GM19023 (cell line): ENCODE data around the gene CPLANE1.
"Not testable (repeated sequence)": the region's sequence is repeated elsewhere in the genome, so short reads cannot be mapped to it uniquely, and the experiment has no call there.

Experiments used
- ATAC-seq: cut with Tn5 transposase; IDR thresholded peaks from one replicate; pipeline ENCODE4 v1.9.1; 2021; ENCODE audit warnings: mild to moderate bottlenecking, moderate library complexity; ENCODE audit not compliant: unreplicated experiment

The CPLANE1 gene

DNA sequence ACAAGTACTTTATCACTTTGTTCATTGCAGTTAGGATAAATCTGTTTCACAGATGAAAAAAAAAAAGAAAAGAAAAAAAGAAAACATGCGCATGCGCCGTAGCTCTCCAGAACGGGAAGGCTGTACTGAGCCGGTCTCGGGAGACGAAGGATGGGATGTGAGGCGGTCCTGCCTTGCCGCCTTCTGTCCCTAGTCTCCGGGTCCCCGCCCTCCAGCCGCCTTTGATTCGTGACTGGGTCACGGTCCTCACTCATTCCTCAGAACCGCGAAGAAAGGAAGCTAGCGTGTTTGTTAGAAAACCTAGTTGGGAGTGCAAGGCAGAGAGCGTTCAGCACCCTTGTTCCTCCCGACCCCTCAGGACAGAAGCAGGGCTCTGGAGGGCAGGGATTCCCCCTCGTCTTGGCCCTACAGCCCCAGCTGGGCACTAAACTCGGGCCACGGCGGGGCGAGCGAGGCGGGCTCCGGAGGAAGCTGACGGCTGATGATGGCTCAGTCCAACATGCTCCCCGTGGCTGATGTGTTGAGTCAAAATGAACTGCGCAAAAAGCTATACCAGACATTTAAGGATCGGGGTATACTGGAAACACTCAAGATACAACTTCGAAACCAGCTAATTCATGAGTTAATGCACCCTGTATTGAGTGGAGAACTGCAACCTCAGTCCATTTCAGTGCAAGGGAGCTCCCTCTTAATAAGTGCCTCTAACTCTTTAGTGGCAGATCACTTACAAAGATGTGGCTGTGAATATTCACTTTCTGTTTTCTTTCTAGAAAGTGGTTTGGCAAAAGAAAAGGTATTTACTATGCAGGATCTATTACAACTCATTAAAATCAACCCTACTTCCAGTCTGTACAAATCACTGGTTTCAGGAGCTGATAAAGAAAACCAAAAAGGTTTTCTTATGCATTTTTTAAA, 40.0 kb downstream of the CPLANE1 start:
- no peak for ATAC-seq

DNA sequence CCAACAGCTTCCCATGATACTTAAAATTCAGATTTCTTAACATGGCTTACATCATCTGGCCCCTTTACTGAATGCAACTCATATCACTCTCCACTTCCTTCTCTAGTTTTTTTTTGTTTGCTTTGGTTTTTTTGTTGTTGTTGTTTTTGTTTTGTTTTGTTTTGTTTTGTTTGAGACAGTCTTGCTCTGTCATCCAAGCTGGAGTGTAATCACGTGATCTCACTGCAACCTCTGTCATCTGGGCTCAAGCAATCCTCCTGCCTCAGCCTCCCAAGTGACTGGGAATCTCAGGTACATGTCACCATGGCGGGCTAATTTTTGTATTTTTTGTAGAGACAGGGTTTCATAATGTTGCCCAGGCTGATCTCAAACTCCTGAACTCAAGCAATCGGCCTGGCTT, 41.4 kb downstream of the CPLANE1 start:
- ATAC-seq: no peak

DNA sequence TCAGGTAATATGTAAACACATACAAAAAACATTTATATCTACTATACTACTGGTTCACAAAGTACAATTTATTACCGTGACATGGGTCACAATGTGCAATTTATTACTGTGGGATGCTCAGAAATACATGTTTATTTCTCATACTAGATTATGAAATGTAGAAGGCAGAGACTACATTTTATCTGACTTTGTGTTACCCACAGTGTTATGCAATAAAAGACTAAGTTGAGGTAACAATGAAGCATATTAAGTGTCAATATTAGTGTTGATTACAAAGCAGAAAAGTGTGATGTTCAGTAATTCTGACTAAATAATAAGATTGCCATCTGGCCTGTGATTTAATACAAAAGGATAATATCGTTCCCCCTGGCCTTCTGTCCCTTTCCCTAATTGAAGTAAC, 42.4 kb downstream of the CPLANE1 start:
- ATAC-seq: no peak

DNA sequence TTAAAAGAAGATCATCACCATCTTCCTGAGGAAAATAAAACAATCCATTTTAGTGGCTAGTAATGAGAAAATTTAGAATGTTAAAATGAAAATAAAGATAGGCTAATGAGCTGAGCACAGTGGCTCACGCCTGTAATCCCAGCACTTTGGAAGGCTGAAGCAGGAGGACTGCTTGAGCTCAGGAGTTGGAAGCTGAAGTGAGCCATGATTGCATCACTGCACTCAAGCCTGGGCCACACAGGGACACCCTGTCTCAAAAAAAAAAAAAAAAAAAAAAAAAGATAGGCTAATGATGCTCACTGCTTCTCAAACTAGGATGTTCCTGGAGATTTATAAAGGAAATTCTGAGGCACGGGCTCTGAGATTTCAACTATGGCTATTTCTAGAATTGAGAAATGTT, 50.3 kb downstream of the CPLANE1 start:
- no peak for ATAC-seq

DNA sequence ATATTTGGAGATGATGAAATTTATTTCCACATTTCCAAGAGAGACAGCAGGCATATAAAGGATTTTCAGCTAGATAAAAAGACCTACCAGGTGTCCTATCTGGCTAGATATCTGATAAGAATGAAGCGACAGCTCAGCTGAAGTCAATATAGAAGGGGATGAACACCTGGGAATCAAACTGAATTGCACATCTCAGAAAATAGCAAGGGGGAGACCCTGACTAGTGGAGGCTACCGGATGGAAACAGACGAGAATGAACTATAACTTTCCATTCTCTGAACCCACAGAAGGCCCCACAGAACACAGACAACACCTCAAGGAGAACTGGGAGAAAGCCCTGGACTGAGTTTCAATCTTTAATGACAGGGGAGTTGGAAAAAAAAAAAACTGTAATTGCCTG, 51.1 kb downstream of the CPLANE1 start:
- no peak for ATAC-seq

DNA sequence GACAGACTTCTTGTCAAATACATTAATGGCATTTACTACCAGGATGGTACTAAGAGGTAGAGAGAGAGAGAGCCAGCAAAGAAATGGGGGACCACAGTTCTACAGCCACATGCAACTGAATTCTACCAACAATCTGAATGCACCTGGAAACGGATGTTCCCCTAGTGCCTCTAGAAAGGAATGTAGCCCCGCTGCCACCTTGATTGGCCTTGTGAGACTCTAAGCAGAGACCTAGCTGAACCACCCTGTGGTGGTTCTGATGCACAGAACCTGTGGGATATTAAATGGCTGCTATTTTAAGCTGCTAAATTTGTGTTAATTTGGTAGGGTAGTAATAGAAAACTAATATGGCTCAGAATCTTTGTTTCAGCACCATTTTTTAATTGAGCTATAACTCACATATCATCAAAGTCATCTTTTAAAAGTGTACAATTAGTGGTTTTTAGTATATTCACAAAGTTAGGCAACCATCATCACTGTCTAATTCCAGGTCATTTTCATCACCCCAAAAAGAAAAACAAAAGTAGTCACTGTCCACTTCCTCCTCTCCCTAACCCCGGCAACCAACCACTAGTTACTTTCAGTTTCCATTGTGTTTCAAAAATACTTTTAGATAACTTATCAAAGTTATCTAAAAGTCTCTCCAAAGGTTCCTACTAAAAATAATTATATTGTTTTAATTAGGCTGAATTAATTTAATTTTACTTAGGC, 51.7 kb downstream of the CPLANE1 start:
- ATAC-seq: no peak

DNA sequence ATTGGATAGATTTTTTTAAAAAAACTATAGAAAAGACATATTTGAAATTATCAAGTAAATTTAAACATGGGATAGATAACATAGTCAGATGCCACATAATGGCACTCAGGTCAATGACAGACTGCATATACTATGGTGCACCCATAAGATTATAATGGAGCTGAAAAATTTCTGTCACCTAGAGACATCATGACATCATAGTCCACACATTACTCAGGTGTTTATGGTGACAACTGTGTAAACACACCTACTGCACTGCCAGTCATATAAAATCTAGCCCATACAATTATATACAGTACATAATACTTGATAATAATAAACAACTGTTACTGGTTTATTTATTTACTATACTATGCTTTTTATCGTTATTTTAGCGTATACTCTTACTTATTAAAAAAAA, 58.6 kb downstream of the CPLANE1 start:
- ATAC-seq: no peak

DNA sequence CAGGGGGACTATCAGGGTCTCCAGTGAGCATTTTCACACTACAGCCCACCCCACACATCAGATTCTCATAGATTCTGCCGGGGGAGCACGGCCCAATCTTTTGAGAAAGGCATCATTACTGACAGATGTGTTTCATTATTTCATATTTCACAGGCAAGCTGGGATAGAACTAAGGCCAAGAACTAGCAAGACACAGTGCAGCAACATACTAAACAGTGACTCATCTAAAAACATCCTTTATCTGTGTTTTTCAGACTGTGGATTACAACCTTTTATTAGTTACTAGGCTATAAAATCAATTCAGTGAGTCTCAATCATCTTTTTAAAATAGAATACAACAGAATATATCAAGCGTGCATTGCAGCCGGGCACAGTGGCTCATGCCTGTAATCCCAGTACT, 59.8 kb downstream of the CPLANE1 start:
- no peak for ATAC-seq

DNA sequence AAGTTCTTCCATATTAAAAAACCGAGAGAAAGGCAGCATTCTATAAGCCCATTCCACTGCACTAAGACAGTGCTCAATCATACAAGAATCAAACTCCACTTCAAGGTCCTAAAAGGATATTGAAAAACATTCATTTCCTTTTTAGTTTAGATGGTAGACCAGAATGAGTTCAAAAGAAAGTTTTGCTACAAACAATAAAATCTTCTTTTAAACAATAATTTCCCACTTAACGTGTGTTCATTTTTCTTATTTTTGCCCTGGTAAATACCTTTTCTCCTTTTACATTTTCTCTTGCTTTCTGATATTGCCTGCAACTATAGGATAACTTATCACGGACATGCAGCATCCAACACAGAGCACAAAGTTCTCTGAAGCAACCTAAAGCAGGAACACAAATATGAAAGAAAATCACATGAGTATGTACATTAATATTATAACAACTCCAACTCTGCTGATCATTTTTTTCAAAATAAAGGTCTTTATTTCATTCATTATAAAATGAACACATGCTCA, 61.7 kb downstream of the CPLANE1 start:
- ATAC-seq: no peak

DNA sequence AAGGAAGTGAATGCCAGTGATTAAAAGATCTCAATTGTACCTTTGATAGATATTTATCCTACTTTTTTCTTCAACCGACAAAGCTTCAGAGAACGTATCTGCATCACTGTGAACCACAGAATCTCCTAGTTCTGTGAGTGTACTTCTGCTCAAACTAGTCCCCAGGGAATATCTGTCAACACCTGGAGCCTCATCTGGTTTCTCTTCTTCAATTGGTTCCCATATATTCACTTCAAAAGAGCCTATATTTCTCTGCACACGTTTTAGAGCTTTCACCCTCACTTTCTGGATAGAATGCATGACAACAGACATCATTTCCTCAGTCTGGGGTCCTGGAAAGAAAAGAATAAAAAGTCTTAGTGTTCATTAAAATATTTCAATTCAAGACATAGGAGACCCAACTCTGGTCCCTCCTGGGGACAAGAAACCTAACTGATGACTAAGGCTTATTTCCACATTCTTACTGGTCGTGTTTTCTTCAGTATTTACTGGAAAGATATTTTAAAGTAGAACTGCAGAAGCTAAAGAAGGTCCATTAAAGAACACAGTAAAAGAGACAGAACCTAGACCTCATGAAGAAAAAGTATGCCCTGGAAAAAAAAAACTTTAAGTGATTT, 64.3 kb downstream of the CPLANE1 start:
- peak; percentile 84 for ATAC-seq

DNA sequence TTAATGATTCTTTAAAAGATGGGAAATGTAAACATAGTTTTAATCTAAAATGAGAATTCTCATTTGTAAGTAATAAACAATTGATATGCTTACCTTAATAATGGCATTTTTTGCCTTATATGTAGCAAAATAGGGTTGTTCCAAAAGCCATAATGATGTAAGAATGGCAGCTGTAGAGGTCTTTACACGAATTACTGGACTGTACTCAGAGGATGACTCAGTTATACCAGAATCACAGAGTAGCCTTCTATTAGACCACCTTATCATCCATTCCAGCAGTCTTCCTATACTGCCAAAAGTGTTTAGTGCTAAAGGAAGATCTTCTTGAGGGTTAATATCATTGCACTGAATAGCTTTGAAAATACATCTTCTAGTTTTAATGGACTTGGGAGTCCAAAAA, 66.5 kb downstream of the CPLANE1 start:
- no peak for ATAC-seq

DNA sequence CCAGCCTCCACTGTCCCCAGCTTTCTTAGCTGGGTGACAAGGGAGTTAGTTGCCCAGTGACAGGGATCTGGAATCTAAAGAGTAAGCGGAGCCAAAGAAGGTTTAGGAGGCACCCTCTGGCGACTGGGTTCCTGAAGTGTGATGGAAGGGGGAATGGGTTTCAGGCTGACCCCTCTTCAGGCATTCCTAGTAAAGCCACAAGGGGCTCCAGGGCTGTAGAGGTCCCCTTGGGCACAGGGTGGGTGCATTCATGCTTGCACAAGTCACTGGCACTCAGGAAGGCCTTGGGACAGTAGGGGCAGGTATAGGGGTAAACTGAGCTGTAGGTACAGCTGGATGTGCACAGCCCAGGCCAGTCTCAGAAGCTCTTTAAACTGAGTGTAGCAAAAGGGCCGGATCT, 74.2 kb downstream of the CPLANE1 start:
- ATAC-seq: no peak

DNA sequence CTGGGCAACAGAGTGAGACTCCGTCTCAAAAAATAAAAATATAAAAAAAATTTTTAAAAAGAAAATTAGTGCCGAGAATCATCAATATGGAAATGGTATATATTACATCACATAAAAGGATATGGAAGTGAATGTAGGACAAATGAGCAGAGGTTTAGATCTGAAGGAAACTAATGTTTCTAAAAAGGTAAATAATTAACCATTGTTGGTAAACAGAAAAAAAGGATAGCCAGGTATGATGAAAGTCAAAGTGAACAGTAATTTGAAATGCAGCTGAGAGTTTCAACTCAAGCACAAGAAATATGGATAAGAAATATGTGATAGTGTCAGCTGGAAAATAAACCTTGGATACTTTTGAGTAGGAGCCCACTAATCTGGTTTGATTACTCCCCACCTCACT, 76.2 kb downstream of the CPLANE1 start:
- ATAC-seq: no peak

DNA sequence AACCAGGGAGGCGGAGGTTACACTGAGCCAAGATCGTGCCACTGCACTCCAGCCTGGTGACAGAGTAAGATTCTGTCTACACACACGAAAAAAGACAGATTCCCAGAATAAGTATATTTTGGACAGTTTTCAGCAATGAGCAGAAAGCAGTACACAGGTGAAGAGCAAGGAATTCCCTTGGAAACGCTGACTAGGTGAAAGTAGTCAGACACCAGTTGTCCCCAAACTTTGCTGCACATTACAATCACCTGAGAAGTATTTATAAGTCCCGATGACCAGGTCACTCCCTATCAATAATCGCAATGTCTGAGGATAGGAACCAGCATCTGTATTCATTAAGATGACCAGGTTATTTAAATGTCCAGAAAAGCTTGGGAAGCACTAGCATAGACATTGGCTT, 78.3 kb downstream of the CPLANE1 start:
- ATAC-seq: no peak

DNA sequence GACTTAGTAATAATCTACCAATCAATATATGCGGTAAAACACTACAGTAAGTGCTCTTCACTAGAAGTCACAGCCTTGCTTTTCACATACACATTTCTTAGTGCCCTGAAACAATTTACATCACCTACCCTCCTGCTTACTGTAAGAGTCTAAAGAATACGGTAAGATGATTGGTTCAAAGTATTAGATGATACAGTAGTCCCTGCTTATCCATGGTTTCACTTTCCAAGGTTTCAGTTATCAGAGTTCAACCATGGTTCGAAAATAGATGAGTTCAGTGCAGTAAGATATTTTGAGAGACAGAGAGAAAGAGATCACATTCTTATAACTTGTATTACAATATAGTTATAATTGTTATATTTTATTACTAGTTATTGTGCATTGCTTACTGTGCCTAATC, 83.0 kb downstream of the CPLANE1 start:
- no peak for ATAC-seq

DNA sequence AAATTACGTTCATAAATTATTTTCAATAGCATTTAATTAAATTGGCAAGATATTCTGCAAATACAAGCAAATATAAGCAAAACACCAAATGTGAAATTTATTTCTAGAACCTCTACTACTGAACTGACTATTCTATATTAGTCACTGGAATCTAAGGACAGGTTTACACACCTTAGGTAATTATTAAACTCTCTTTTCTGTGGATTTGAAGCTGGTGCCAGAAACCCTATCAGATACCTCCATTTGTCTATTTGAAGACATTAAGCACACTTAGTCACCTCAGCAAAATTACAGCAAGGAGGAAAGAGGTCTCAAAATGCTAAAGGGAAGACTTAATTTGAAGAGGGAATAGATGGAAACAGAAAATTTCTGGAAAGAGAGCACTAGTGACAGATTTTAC, 83.4 kb downstream of the CPLANE1 start:
- ATAC-seq: no peak

DNA sequence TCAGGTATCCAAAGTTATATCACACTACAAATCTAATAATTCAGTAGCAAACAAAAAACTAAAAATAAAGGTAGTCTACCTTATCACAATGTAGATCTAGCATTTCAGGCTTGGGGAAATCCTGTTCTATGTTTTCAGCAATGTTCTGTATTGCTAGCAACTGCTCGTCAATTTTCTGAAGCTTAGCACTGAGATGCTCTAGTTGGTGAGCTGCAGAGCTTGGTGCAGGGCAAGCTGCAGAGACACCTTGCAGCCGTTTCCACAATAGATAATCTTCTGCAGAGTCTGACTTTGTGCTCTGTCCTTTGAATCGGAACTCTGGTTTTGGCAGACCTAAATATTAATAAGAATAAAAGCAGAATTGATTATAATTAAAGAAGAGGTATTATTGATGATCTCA, 95.5 kb downstream of the CPLANE1 start:
- no peak for ATAC-seq

DNA sequence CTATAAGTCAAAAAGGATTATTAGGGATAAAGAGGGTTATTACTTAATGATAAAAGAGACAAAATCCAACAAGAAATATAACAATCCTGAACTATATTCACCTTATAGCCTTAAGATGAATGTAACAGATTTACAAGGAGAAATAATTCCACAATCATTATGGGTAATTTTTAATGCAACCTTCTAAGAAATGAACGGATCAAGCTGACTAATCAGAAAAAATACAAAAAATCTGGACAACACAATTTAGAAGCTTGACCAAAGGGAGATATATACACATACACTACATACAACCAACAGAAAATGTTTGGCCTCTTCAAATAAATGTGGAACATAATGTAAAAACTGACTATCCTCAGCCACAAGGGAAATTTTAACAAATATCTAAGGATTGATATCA, 102.3 kb downstream of the CPLANE1 start:
- ATAC-seq: no peak

DNA sequence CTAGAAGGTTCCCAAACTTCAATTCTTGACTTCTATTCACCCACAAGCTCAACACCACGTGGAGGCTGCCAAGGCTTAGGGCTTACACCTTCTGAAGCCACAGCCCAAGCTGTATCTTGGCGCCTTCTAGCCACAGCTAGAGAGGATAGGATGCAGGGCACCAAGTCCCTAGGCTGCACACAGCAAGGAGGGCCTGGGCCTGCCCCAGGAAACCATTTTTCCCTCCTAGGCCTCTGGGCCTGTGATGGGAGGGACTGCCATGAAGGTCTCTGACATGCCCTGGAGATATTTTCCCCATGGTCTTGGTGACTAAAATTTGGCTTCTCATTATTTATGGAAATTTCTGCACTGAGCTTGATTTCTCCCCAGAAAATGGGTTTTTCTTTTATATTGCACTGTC, 112.5 kb downstream of the CPLANE1 start:
- ATAC-seq: no peak

DNA sequence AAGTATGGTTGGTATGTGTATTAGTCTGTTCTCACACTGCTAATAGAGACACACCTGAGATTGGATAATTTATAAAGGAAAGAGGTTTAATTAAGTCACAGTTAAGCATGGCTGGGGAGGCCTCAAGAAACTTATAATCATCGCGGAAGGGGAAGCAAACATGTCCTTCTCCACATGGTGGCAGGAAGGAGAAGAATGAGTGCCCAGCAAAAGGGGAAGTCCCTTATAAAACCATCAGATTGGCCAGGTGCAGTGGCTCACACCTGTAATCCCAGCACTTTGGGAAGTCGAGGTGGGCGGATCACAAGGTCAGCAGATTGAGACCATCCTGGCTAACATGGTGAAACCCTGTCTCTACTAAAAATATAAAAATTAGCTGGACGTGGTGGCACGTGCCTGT, 113.9 kb downstream of the CPLANE1 start:
- not testable (repeated sequence) for ATAC-seq

DNA sequence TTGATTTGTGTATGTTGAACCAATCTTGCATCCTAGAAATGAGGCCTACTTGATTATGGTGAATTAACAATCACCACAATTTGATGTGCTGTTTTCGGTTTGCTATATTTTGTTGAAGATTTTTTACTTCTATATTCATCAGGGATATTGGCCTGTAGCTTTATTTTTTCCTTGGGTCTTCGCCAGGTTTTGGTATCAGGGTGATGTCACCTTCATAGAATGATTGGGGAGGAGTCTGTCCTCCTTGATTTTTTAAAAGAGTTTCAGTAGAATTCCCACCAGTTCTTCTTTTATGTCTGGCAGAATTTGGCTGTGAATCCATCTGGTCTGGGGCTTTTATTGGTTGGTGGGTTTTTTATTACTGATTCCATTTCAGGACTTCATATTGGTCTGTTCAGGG, 115.2 kb downstream of the CPLANE1 start:
- ATAC-seq: no peak

DNA sequence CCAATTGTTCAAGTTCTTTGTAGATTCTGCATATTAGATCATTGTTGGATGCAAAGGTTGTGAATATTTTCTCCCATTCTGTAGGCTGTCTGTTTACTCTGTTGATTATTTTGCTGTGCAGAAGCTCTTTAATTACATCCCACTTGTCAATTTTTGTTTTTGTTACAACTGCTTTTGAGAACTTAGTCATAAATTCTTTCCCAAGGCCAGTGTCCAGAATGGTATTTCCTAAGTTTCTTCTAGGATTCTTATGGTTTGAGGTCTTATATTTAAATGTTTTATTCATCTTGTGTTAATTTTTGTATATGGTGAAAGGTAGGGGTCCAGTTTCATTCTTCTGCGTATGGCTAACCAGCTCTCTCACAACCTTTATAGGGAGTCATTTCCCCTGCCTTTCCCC, 116.5 kb downstream of the CPLANE1 start:
- no peak for ATAC-seq
